HG02852 (cell line): ENCODE data around the gene DLG2.
"Not testable (repeated sequence)": the region's sequence is repeated elsewhere in the genome, so short reads cannot be mapped to it uniquely, and the experiment has no call there.

Experiments used
- ATAC-seq: cut with Tn5 transposase; IDR thresholded peaks from one replicate; pipeline ENCODE4 v1.9.1; 2021; ENCODE audit warnings: mild to moderate bottlenecking, moderate library complexity; ENCODE audit not compliant: unreplicated experiment

Gene DLG2

DNA sequence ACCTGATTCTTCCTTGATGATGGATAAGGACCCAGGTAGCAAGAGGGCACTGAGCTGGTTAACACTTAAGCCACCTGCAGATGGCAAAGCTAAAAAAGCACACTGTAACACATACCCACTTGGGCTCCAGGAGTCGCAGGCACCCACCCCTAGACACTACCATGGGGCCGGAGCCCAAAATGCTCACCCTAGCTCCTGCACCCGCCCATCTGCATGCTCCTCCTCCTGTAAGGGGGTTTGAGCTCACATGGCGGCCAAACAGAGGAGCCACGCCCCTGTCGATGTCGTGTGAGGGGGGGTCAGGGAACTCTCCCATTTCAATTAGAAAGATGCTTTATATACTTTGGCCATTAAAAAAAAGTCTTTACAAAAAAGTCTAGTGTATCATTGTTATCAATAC lies 370.7 kb downstream of the DLG2 start:
- ATAC-seq = no peak

DNA sequence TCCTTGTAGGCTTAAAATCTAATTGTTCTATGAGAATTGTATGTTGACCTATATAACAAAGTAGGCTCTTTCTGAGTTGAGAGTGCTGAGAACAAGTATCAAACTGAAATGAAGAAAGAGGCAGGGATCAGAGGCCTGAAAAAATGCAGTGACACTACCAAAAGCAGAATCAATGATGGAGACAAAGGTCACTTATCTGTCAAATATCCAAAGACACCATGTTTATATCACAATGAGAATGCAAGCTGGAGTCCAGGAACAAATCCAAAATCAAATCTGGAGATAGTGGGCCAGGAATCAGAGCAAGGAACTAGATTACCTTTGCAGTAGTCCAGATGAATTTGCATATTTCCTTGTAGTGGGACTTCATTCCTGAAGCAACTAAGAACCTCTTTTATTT lies 377.7 kb downstream of the DLG2 start:
- ATAC-seq = no peak

DNA sequence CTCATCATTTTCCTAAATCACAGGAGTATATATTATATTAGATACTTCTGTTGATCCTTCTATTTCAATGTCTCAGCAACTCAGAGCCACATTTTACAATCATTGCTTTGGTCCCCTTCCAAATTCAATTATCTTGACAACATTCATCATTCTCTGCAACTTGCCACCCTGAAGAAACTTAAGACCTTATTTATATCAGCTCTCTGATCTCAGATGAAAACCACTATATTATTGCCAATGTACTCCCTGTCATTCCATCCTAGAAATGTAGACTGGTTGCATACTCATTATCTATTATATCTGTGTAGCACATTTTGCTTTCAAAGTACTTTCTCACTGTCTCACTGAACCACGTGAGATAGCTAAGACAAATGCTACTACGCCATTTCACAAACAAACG lies 379.3 kb downstream of the DLG2 start:
- ATAC-seq = no peak

DNA sequence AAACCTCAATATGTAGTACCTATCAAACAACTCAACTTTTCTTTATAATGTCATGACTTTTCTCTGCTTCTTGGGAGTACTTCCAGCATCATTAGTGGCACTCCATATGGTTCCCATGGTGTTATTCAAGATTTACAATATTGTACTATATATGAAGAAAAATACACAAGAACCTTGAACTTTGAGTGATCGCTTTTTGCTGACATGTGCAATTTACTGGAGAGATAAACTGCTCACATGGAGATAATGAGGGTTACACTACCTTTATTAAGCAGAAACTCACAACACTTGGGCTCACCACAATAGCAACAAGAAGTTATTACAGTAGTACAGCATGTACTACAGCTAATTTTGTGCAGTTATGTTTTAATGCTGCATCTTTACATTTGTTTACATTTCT lies 388.2 kb downstream of the DLG2 start:
- no peak for ATAC-seq

DNA sequence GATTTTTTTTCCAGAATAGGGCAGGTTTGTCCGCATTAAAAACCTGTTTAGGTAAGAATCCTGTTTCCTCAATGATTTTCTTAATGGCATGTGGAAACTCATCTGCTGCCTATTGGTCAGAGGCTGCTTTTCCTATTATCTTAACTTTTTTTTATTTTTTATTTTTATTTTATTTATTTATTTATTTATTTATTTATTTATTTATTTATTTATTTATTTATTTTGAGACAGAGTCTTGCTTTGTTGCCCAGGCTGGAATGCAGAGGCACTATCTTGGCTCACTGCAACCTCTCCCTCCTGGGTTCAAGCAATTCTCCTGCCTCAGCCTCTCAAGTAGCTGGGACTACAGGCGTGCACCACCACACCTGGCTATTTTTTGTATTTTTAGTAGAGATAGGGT lies 389.1 kb downstream of the DLG2 start:
- ATAC-seq = not testable (repeated sequence)

DNA sequence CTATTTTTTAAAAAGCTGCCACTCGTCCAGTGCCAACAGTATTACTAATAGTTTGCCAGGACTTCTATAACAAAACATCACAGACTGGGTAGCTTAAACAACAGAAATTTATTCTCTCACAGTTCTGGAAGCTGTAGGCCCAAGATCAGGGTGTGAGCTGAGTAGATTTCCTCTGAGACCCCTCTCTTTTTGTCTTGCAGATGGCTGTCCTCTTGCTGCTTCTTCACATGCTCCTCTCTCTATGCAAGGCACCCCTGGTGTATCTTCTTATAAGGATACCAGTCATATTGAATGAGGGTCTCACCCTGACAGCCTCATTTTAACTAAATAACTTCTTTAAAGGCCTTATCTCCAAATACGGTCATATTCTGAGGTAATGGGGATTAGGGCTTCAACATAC lies 390.9 kb downstream of the DLG2 start:
- no peak for ATAC-seq

DNA sequence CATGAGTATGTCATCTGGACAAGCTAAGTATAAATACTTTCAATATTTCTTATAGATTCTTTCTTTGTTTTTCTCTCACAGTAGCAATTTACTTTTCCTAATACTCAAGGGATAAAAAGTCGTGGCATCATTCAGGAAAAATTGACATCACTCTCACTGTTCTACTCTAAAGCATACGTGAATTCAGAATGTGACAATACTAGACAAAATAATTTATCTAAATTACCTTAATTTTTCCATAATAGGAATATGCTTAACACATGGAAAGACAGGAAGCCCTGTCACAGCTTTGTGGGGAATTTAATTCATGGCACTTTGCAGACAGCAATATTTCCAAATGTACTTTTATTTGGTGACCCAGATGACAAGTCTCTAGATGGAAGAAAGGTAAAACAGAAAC lies 394.6 kb downstream of the DLG2 start:
- no peak for ATAC-seq

DNA sequence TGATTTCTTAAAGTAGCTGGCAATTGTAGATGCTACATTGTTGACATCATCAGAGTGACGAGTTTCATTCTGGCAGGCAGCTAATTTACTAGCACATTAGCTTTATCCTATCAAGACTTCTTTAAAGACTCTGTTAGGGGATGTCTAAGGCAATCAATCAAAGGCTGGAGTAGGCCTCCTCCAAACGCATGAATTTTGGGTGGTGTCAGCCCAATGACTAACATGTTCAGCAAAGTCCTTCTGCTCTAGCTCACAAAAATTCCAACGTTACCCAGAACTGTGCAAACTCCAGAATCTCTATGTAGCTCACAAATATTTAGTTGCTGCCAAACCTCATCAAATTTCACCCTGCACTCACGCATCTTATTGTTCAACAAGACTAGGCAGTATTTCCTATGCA lies 395.6 kb downstream of the DLG2 start:
- no peak for ATAC-seq

DNA sequence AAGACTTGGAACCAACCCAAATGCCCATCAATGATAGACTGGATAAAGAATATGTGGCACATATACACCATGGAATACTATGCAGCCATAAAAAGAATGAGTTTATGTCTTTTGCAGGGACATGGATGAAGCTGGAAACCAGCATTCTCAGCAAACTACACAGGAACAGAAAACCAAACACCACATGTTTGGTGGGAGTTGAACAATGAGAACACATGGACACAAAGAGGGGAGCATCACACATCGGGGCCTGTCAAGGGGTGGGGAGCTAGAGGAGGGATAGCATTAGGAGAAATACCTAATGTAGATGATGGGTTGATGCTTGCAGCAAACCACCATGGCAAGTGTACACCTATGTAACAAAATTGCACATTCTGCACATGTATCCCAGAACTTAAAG lies 397.4 kb downstream of the DLG2 start:
- ATAC-seq = not testable (repeated sequence)

DNA sequence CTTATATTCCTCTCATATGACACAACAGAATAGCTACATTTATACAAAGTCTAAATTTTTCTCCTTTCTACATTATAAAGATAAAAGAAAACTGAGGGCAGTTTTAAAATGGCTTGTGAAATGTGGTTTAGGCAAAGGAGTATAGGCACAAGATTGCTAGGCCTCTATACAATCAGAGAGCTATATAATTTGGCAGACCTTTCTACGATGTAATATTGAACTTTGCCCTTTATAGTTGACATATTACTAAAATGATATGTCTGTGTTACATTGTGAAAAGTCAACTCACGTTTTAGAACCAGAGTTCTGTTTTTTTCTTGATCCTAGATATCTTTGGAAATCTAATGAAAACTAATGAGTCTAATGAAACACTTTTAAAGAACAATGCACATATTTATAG lies 430.2 kb downstream of the DLG2 start:
- no peak for ATAC-seq

DNA sequence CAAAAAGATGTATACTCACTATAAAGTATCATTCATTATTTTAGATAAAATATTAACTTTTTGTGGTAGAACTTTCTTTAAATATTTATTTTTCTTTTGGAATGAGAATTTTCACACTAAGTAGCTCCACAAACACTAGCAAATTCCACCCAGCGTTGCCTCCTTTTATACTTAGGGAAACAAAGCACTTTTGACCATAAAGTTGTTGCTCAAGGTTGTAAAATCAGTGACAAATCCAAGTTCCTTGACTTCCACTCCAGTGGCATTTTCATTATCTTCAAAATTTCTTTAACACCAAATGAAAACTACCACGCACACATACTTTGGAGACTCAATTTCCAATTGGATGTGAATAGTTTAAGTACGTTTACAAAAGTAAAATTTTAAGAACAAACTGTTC lies 431.2 kb downstream of the DLG2 start:
- ATAC-seq = no peak

DNA sequence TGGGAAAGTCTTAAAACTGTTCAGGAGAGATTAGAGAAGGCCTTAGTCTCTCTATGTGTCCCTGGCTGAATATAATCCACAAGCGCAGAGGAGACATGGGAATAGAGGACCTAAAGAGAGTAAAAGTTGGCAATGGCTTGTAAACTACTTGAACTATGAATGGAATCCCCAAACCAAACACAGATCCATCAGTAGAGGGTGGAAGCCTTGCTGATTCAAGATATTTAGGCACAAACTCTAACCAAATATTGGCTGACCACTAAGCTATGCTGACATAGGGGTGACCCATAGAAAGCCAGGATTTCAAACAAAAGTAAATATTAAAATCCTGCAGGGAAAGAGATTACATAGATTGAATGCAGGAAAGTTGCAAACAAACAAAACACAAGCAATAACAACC lies 439.2 kb downstream of the DLG2 start:
- ATAC-seq = no peak

DNA sequence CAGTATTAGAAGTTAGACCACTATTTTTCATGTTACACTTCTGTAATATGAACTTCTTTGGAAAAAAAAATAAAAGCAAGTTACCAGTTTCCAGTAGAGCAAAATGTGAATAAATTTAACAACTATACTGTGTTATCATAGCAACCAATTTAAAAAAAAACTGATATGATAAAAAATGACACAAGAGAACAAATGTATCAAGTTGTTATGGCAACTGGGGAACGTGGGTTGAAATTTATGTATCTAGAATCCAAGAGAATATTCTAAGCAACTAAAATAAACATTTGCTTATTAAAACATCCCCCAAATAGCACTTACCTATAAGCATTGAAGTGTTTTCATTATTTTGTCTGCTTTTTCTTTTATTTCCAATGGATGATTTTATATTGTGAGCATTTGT lies 442.4 kb downstream of the DLG2 start:
- no peak for ATAC-seq

DNA sequence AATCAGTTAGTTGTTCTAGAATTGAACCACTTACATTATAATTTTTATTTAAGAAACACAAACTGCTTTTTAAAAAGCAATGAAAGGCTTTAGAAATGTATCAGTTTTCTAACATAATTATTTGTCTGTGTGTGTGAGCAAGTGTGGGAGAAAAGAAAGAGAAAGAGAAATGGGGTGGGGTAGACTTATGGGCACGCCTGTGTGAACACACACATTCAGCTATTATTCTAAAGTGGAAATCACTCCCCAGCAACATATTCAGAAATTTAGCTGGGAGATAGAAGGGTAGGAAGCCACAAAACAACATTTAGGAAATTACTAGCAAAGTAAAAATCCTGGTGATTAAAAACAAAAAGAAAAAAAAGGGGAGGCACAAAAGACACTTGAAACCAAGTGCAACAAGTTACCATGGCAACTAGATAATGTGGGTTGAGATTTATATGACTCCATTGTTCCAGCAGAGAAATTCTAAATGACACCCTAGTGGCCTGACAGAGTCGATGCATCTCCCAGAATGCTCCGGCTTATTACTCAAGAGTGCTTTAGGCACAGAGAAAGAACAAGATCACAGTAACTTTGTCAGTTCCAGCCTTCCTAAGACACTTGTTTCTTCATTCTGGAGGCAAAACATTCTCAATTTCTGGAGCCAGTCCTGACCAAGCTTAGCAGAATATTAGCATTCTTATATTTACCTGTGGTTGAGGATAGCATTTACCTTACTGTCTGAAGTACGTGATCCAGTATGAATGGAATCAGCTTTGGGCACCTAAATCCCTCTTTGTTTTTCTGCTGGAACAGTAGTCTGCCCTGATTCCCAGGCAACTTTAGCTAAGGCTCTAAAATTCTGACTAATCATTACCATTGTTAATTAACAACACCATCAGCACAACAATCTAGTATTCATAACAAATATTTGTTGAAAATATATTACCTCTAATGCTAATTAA lies 444.4 kb downstream of the DLG2 start:
- ATAC-seq = peak; percentile 85

DNA sequence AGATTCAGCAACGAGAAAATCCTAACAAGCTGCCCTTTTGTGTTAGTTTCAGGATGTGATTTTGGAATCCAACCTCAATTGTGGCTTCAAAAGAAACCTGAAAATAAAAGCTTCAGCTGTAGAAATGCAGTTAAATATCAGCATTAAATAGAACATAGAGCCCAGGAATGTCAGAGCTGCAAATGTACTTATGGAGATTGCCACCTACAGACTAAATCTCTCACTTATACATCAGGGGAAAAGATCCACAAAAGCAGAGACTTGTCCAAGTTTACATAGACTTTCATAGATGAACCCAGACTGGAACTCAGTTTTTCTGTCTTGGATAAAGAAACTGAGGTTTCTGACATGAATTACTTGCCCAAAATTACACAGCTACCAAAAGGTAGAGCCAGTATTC lies 446.6 kb downstream of the DLG2 start:
- no peak for ATAC-seq

DNA sequence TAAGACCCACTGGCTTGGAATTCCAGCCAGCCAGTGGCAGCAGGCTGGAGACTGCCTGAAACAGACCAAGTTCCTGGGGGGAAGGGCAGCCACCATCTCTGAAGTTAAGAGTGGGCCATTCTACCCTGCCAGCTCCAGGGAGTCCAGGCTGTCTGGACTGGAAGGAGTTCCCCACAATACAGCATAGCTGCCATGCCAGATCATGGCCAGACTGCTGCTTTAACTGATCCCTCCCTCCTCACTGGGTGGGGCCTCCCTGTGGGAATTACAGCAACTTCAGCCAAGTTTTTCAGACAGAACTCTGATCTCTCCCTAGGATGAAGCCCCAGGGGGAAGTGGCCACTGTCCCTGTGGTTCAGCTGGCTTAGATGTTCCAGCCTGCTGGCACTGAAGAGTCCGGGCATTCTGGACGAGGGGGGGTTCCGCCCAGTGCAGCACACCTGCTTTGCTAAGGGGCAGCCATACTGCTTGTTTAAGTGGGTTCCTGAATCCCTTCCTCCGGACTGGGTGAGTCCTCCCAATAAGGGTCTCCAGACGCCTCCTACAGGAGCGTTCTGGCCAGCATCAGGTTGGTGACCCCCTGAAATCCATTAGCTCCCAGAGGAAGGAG lies 455.4 kb downstream of the DLG2 start:
- ATAC-seq = no peak

DNA sequence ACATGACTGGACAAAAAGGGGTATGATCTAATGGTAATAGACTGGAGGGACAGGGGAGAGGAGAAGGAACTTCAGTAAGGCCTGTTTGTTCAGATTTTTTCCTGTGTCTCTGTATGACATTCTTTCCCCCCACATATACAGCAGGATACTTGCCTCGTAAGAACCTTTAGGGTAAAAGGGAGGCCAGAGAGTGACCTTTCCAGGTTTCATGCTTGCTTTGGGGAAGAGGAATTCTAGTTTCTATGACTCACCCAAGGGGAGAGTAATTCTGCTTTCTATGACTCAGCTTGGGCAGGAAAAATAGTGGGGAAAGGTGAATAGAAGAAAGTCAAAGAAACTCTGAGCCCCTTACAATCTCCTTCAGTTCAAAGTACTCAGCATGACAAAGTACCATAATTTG lies 457.0 kb downstream of the DLG2 start:
- no peak for ATAC-seq

DNA sequence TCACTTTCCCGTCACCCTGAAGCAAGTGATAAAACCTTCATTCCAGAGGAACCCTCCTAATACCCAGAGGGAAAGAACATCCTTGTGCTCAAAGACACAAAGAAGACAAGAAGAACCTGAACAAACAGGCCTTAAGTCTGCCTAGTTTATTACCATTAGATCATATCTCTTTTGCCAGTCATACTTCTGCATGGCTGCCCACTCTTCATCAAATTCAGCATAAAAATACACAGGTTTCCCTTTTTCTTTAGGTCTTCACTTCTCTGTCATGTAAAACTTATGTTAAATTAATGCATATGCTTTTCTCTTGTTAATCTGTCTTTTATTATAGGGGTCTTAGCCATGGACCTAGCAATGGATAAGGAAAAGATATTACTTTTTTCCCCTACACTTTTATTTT lies 459.7 kb downstream of the DLG2 start:
- ATAC-seq = no peak

DNA sequence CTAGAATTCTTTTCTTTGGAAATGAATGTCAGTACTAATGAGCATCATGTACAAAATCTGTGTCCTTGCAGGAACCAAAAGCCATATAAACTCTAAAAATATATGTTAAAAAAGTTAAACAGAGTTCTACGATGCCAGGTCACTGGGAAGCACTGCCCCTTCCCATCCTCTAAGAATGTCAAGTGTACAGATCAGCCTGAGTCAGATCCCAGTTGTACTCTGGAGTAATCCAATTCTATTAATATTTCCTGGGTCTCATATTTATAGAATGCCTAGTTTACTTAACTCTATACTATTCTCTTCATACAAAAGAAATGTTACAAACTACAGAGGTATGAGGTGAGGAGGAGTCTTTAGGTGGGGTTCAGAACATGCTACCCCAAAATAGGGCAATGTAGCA lies 460.1 kb downstream of the DLG2 start:
- no peak for ATAC-seq

DNA sequence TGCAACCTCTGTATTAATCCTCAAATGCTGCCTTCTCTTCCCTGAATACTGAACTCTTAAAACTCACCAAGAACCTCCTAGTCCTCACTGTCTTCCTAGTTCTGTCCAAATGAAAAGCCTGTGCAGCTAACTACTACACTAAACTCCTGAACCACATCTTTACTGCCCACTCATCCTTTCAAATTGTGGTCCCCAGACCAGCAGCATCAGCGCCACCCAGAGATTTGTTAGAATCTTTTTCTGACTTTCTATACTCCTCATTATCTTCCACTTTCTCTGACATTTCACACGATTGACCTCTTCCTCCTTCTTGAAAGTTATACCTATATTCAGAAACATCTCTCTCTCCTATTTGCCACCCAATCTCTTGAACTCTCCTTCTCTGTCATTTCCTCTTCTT lies 461.3 kb downstream of the DLG2 start:
- ATAC-seq = no peak

DNA sequence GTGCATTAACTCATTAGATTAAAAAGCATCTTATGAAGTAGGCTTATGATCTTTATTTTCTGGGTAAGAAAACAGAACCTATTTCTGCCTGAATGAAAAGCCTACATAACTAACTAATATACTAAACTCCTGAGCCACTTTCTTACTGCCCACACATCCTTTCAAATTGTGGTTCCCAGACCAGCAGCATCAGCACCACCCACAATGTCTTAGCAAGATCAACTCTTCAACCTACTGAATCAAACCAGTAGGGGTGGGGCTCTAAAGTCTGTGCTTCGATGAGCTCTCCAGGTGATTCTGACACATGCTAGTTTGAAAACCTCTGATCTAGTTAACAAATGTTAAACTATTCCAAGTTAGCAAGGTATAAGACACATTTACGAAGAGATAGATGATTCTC lies 462.4 kb downstream of the DLG2 start:
- no peak for ATAC-seq

DNA sequence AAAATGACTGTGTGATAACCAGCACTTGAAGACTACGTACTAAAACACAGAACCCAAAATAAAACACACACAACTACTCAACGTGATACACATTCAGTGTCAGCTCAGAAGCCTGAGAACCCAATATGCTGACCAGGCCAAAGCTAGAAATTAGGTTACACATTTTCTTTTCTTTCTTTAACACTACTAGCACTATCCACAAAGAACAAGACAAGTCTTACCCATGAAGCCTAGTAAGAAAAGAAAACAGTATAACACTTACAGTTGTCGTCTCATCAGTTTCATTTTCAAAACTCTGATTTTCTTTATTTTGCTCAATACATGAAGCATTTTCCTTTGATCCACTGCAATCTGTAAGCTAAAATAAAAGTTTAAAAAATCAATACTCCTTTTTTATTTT lies 472.9 kb downstream of the DLG2 start:
- no peak for ATAC-seq

DNA sequence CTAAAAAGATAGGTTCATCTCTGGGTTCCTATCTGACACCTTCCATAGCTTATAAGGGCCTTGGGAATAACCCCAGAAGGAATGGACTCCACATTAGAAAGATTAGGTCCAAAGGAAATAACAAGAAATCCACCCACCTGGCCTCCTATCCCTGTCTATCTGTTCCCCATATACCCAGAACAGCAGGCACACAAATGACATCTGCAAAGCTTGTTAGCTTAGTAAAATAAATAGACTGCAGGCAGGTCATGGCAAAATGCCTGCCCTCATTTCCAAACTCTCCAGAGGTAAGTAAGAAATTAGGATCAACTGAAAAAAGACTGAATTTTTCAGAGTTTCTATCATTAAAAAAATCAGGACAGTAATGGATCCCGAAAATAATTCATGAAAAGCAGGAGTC lies 489.5 kb downstream of the DLG2 start:
- ATAC-seq = no peak
